KMS-11 (cell line): Measurements from ENCODE around the gene ATXN2.

ENCODE experiments used
- H2AFZ ChIP-seq: fragments of 200-600 bp; sonication (generic); 2 replicates; pipeline ENCODE4 v1.6.1; 2016; ENCODE audit warnings: antibody characterized with exemption, mixed run types, low read depth
- H3K27ac ChIP-seq: fragments of 200-600 bp; sonication (generic); 2 replicates; pipeline ENCODE4 v1.6.1; 2016; ENCODE audit warnings: mild to moderate bottlenecking, mixed run types
- H3K27me3 ChIP-seq: fragments of 200-600 bp; sonication (generic); 2 replicates; pipeline ENCODE4 v1.6.1; 2017; ENCODE audit warnings: mild to moderate bottlenecking, low read depth, mixed run types, moderate library complexity; ENCODE audit not compliant: insufficient read depth
- H3K36me3 ChIP-seq: fragments of 200-600 bp; sonication (generic); 2 replicates; pipeline ENCODE4 v1.6.1; 2017; ENCODE audit warnings: mild to moderate bottlenecking, mixed run types; ENCODE audit not compliant: insufficient read depth
- H3K4me1 ChIP-seq: fragments of 200-600 bp; sonication (generic); 2 replicates; pipeline ENCODE4 v1.6.1; 2016; ENCODE audit warnings: mild to moderate bottlenecking, low read depth, mixed run types; ENCODE audit not compliant: poor library complexity, severe bottlenecking
- H3K4me2 ChIP-seq: fragments of 200-600 bp; sonication (generic); 2 replicates; pipeline ENCODE4 v1.7.0; 2016; ENCODE audit warnings: mild to moderate bottlenecking, mixed run types
- H3K4me3 ChIP-seq: fragments of 200-600 bp; sonication (generic); IDR thresholded peaks from 2 replicates; pipeline ENCODE4 v1.6.1; 2017; ENCODE audit warnings: low read depth, low read length, mixed read lengths; ENCODE audit not compliant: insufficient read depth
- H3K79me2 ChIP-seq: fragments of 200-600 bp; sonication (generic); 2 replicates; pipeline ENCODE4 v1.6.1; 2016; ENCODE audit warnings: low read depth, mixed run types; ENCODE audit not compliant: insufficient read depth
- H3K9ac ChIP-seq: fragments of 200-600 bp; sonication (generic); 2 replicates; pipeline ENCODE4 v1.6.1; 2016; ENCODE audit warnings: mild to moderate bottlenecking, mixed run types
- H4K20me1 ChIP-seq: fragments of 200-600 bp; sonication (generic); 2 replicates; pipeline ENCODE4 v1.6.1; 2016; ENCODE audit warnings: mild to moderate bottlenecking, mixed run types; ENCODE audit not compliant: insufficient read depth
- TF ChIP-seq, protein P1 (sequence below): fragments of 200-600 bp; sonication (generic); conservative IDR thresholded peaks from 2 replicates; pipeline ENCODE4 v1.6.1; 2017; ENCODE audit warnings: low read depth, mild to moderate bottlenecking, antibody characterized with exemption, low read length, moderate library complexity, mixed read lengths

The ATXN2 gene

GRCh38 chr12:111582133-111582747, 16.9 kb downstream of the ATXN2 start:
- Histone ChIP-seq H3K4me1 (no peaks in the 10 kb centered on the region), H3K4me3 (no peak overlapping the region), H3K27me3 (no peaks in the 10 kb centered on the region), H3K79me2 (peaks cover 45% of the 10 kb centered on the region), H3K27ac (no peak overlapping the region), H3K4me2 (no peak overlapping the region), H4K20me1 (no peaks in the 10 kb centered on the region), H3K9ac (no peak overlapping the region), H3K36me3 (no peaks in the 10 kb centered on the region), H2AFZ (no peak overlapping the region)
- TF ChIP-seq, protein P1, sequence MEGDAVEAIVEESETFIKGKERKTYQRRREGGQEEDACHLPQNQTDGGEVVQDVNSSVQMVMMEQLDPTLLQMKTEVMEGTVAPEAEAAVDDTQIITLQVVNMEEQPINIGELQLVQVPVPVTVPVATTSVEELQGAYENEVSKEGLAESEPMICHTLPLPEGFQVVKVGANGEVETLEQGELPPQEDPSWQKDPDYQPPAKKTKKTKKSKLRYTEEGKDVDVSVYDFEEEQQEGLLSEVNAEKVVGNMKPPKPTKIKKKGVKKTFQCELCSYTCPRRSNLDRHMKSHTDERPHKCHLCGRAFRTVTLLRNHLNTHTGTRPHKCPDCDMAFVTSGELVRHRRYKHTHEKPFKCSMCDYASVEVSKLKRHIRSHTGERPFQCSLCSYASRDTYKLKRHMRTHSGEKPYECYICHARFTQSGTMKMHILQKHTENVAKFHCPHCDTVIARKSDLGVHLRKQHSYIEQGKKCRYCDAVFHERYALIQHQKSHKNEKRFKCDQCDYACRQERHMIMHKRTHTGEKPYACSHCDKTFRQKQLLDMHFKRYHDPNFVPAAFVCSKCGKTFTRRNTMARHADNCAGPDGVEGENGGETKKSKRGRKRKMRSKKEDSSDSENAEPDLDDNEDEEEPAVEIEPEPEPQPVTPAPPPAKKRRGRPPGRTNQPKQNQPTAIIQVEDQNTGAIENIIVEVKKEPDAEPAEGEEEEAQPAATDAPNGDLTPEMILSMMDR: no peak

- Histone ChIP-seq H3K27ac (no peak overlapping the region), H3K79me2 (peaks cover 40% of the 10 kb centered on the region), H3K27me3 (no peaks in the 10 kb centered on the region), H3K4me3 (no peak overlapping the region), H4K20me1 (no peaks in the 10 kb centered on the region), H3K9ac (no peak overlapping the region), H3K4me2 (no peak overlapping the region), H3K36me3 (no peaks in the 10 kb centered on the region), H2AFZ (no peak overlapping the region), H3K4me1 (no peaks in the 10 kb centered on the region)
- TF ChIP-seq, protein P1: no peak
These were observed 17.5 kb downstream of the ATXN2 start for GRCh38 chr12:111581434-111582132.

DNA sequence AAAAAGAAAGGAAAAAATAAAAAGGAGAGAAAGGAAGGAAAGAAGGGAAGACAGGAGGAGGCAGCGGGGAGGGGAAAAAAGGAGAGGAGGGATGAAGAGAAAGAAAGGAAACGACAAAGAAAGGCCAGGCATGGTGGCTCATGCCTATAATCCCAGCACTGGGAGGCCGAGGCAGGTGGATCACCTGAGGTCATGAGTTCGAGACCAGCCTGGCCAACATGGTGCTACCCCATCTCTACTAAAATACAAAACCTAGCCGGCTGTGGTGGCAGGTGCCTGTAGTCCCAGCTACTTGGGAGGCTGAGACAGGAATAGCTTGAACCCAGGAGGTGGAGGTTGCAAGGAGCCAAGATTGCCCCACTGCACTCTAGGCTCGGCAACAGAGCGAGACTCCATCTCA, 18.4 kb downstream of the ATXN2 start:
- no peak overlapping the region for H3K27ac ChIP-seq
- H3K4me1 ChIP-seq: no peaks in the 10 kb centered on the region
- H3K9ac ChIP-seq: no peak overlapping the region
- TF ChIP-seq, protein P1: no peak
- no peaks in the 10 kb centered on the region for H3K36me3 ChIP-seq
- no peaks in the 10 kb centered on the region for H4K20me1 ChIP-seq
- H2AFZ ChIP-seq: no peak overlapping the region
- peaks cover 32% of the 10 kb centered on the region for H3K79me2 ChIP-seq
- H3K27me3 ChIP-seq: no peaks in the 10 kb centered on the region
- no peak overlapping the region for H3K4me3 ChIP-seq
- no peak overlapping the region for H3K4me2 ChIP-seq

DNA sequence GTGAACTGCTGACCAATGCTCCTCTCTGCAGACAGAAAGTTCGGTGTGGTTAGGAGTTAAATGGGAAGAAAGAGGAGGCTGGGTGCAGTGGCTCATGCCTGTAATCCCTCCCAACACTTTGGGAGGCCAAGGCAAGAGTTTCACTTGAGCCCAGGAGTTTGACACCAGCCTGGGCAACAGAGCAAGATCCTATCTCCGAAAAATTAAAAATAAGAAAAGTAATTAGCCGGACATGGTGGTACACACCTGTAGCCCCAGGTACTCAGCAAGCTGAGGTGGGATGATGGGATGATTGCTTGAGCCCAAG, 19.0 kb downstream of the ATXN2 start:
- H3K9ac ChIP-seq: no peak overlapping the region
- no peaks in the 10 kb centered on the region for H3K27me3 ChIP-seq
- H3K4me1 ChIP-seq: no peaks in the 10 kb centered on the region
- H4K20me1 ChIP-seq: no peaks in the 10 kb centered on the region
- no peak overlapping the region for H3K4me3 ChIP-seq
- H3K79me2 ChIP-seq: peaks cover 30% of the 10 kb centered on the region
- TF ChIP-seq, protein P1: no peak
- H3K36me3 ChIP-seq: no peaks in the 10 kb centered on the region
- H2AFZ ChIP-seq: no peak overlapping the region
- no peak overlapping the region for H3K27ac ChIP-seq
- no peak overlapping the region for H3K4me2 ChIP-seq
